HepG2 (cell line): Measurements from ENCODE around the gene NUP93. TPM values are rescaled to one million over a fixed set of nuclear protein-coding genes. Genes with fewer than 3 reads are reported as not detected.

Experiments
- ATAC-seq: fragments of 200-7000 bp; cut with Tn5 transposase; 3 replicates; pipeline ENCODE4 v1.9.1; 2020; ENCODE audit warnings: mild to moderate bottlenecking, moderate library complexity
- BruUV-seq: library from RNA; stranded (reverse); fragments of 400-500 nt; replicated peaks from 2 replicates; lab custom pipeline; 2021; lab: Mats Ljungman, UMichigan
- CTCF ChIA-PET: fragments of 300-600 bp; formaldehyde crosslinking; extraction: SDS; loops from one replicate; lab custom pipeline; 2021; ENCODE audit warnings: low total read pairs, inconsistent platforms, low intra/inter-chr PET ratio; lab: Yijun Ruan, JAX
- POLR2A ChIA-PET: fragments of 350-600 bp; sonication (Branson Sonifier 250); formaldehyde crosslinking; loops from one replicate; lab custom pipeline; 2020; ENCODE audit warnings: antibody characterized with exemption, inconsistent platforms; lab: Yijun Ruan, JAX
- DNase-seq: peaks from one replicate; pipeline ENCODE4 v3.0.0-alpha.2; 2015; ENCODE audit warnings: low spot score
- FAIRE-seq: peaks from 3 replicates; lab custom pipeline; 2011; peaks lifted over from hg19 to GRCh38; lab: Jason Lieb, UNC
- H2AFZ ChIP-seq: one replicate; pipeline ENCODE4 v1.6.1; 2011; ENCODE audit warnings: low read length, inconsistent platforms
- H3K27ac ChIP-seq: fragments of 300-600 bp; 3 replicates; pipeline ENCODE4 v1.8.0; 2011; ENCODE audit warnings: mixed run types, mild to moderate bottlenecking, mixed read lengths, low read length, inconsistent platforms; ENCODE audit not compliant: insufficient read depth; ENCODE audit errors: extremely low read length
- H3K27me3 ChIP-seq, 2 experiments: fragments of 200-600 bp in 1 of 2; 2 replicates in 1 of 2; 3 replicates in 1 of 2; pipeline versions ENCODE4 v1.6.0 to v1.8.0; 2011; ENCODE audit warnings: low read length in 2 of 2, mild to moderate bottlenecking in 2 of 2, moderate library complexity in 2 of 2, inconsistent platforms in 1 of 2; ENCODE audit not compliant: insufficient read depth in 2 of 2, control insufficient read depth in 1 of 2
- H3K36me3 ChIP-seq, 2 experiments: fragments of 200-600 bp in 1 of 2; replicated peaks in 1 of 2; 2 replicates in 1 of 2; 3 replicates in 1 of 2; pipeline versions ENCODE4 v1.5.1 to v1.8.0; 2011; ENCODE audit warnings: low read length in 2 of 2, inconsistent platforms in 1 of 2; ENCODE audit not compliant: insufficient read depth in 2 of 2, control insufficient read depth in 1 of 2
- H3K4me1 ChIP-seq: 2 replicates; pipeline ENCODE4 v1.5.1; 2012; ENCODE audit warnings: low read length, inconsistent platforms; ENCODE audit not compliant: insufficient read depth
- H3K4me2 ChIP-seq: 2 replicates; pipeline ENCODE4 v1.6.0; 2011; ENCODE audit warnings: low read depth, low read length, inconsistent platforms
- H3K4me3 ChIP-seq, 3 experiments: fragments of 200-600 bp in 1 of 3; sonication (generic), shearing (Covaris generic) in 1 of 3; replicated peaks in 1 of 3; 2 replicates each; pipeline ENCODE4 v1.5.1; 2011 to 2016; ENCODE audit warnings: low read length in 3 of 3, inconsistent platforms in 2 of 3, low read depth in 2 of 3, mild to moderate bottlenecking in 2 of 3, control low read depth in 1 of 3, mixed read lengths in 1 of 3; ENCODE audit not compliant: insufficient read depth in 1 of 3
- H3K79me2 ChIP-seq: one replicate; pipeline ENCODE4 v1.6.1; 2011; ENCODE audit warnings: low read length, inconsistent platforms; ENCODE audit not compliant: insufficient read depth
- H3K9ac ChIP-seq: 2 replicates; pipeline ENCODE4 v1.6.0; 2011; ENCODE audit warnings: mild to moderate bottlenecking, low read depth, low read length, inconsistent platforms; ENCODE audit not compliant: insufficient read depth
- H3K9me3 ChIP-seq: 2 replicates; pipeline ENCODE4 v1.5.1; 2012; ENCODE audit warnings: mild to moderate bottlenecking, low read length
- H4K20me1 ChIP-seq: 2 replicates; pipeline ENCODE4 v1.6.0; 2011; ENCODE audit warnings: inconsistent platforms, mild to moderate bottlenecking, low read length, moderate library complexity; ENCODE audit not compliant: insufficient read depth
- ATF1 ChIP-seq: IDR thresholded peaks from 2 replicates; pipeline ENCODE4 v1.6.1; 2016; ENCODE audit warnings: mild to moderate bottlenecking, control low read depth
- FLYWCH1 ChIP-seq: sonication (generic); formaldehyde crosslinking; IDR thresholded peaks from 2 replicates; pipeline ENCODE4 v1.8.1; 2023; ENCODE audit warnings: mild to moderate bottlenecking, missing genetic modification reagents
- GZF1 ChIP-seq: sonication (generic); formaldehyde crosslinking; IDR thresholded peaks from 2 replicates; pipeline ENCODE4 v1.5.1; 2020; ENCODE audit warnings: mild to moderate bottlenecking, missing genetic modification reagents
- KDM2A ChIP-seq: sonication (generic); formaldehyde crosslinking; IDR thresholded peaks from 2 replicates; pipeline ENCODE4 v1.4.0; 2020; ENCODE audit warnings: low read depth, missing genetic modification reagents, borderline replicate concordance
- KDM5A ChIP-seq: fragments of 200-600 bp; sonication (generic); IDR thresholded peaks from 2 replicates; pipeline ENCODE4 v1.7.0; 2018; ENCODE audit warnings: antibody characterized with exemption, mild to moderate bottlenecking, low read length, borderline replicate concordance
- MAX ChIP-seq: IDR thresholded peaks from 2 replicates; pipeline ENCODE4 v1.6.1; 2012; ENCODE audit warnings: inconsistent platforms
- MNT ChIP-seq: fragments of 450-650 bp; IDR thresholded peaks from 2 replicates; pipeline ENCODE4 v1.6.1; 2016
- POGK ChIP-seq: sonication (generic); formaldehyde crosslinking; conservative IDR thresholded peaks from 2 replicates; pipeline ENCODE4 v1.8.0; 2022; ENCODE audit warnings: mild to moderate bottlenecking, moderate library complexity, missing genetic modification reagents
- RFXANK ChIP-seq: IDR thresholded peaks from 2 replicates; pipeline ENCODE4 v1.6.1; 2016
- SOX6 ChIP-seq, 2 experiments: fragments of 450-650 bp in 1 of 2; sonication (generic) in 1 of 2; formaldehyde crosslinking in 1 of 2; IDR thresholded peaks; 2 replicates each; pipeline versions ENCODE4 v1.4.0 to v1.6.1; 2017 to 2020; ENCODE audit warnings: antibody characterized with exemption in 1 of 2, mild to moderate bottlenecking in 1 of 2, missing genetic modification reagents in 1 of 2
- SRY ChIP-seq: sonication (generic); formaldehyde crosslinking; IDR thresholded peaks from 2 replicates; pipeline ENCODE4 v1.8.0; 2022; ENCODE audit warnings: mild to moderate bottlenecking, missing genetic modification reagents
- TFDP1 ChIP-seq: IDR thresholded peaks from 2 replicates; pipeline ENCODE4 v1.6.1; 2016; ENCODE audit warnings: missing compliant biosample characterization, missing genetic modification reagents, borderline replicate concordance
- ZBTB3 ChIP-seq: sonication (generic); formaldehyde crosslinking; IDR thresholded peaks from 2 replicates; pipeline ENCODE4 v1.4.0; 2020; ENCODE audit warnings: low read depth, mild to moderate bottlenecking, moderate library complexity, missing genetic modification reagents, borderline replicate concordance
- ZBTB33 ChIP-seq: sonication (generic); formaldehyde crosslinking; IDR thresholded peaks from 2 replicates; pipeline ENCODE4 v1.4.0; 2020; ENCODE audit warnings: missing genetic modification reagents
- ZNF10 ChIP-seq: sonication (generic); formaldehyde crosslinking; IDR thresholded peaks from 2 replicates; pipeline ENCODE4 v1.4.0; 2020; ENCODE audit warnings: mild to moderate bottlenecking, low read depth, missing genetic modification reagents, borderline replicate concordance
- ZNF224 ChIP-seq: sonication (generic); formaldehyde crosslinking; IDR thresholded peaks from 2 replicates; pipeline ENCODE4 v1.5.0; 2020; ENCODE audit warnings: mild to moderate bottlenecking, missing genetic modification reagents
- ZNF598 ChIP-seq: sonication (generic); formaldehyde crosslinking; IDR thresholded peaks from 2 replicates; pipeline ENCODE4 v1.5.1; 2020; ENCODE audit warnings: mild to moderate bottlenecking, missing genetic modification reagents, borderline replicate concordance
- ZNF773 ChIP-seq: sonication (generic); formaldehyde crosslinking; IDR thresholded peaks from 2 replicates; pipeline ENCODE4 v1.4.0; 2020; ENCODE audit warnings: missing genetic modification reagents, borderline replicate concordance
- ZNF792 ChIP-seq: IDR thresholded peaks from 2 replicates; pipeline ENCODE4 v1.6.1; 2016
- ZSCAN29 ChIP-seq: sonication (generic); formaldehyde crosslinking; conservative IDR thresholded peaks from 2 replicates; pipeline ENCODE4 v1.4.0; 2020; ENCODE audit warnings: mild to moderate bottlenecking, missing genetic modification reagents
- WGBS: methylation state at CpG from one replicate; pipeline ENCODE4 v1.1.6; 2017; ENCODE audit warnings: low lambda C conversion rate; 5-methylcytosine and 5-hydroxymethylcytosine counted together
- in situ Hi-C: cut with HindIII; loops from 2 replicates; pipeline ENCODE4 v1.10.0; 2017; ENCODE audit warnings: low pct_unique_long_range_greater_than_20kb; ENCODE audit not compliant: extremely low pct_ligation_motif_present
- intact Hi-C: fragments of 100-400 bp; cut with micrococcal nuclease; formaldehyde crosslinking; loops from one replicate; pipeline ENCODE4 v1.10.0; 2022; ENCODE audit not compliant: unreplicated experiment
- polyA plus RNA-seq, 8 experiments: library from polyadenylated mRNA; depleted of rRNA in 3 of 8; stranded (reverse) in 7 of 8; unstranded in 1 of 8; fragments of >200 nt; fragmentation: Illumina TruSeq in 4 of 8; extraction: Trizol in 4 of 8; gene quantifications; 2 replicates each; pipeline versions ENCODE4 v1.2.1 to v1.2.3, GENCODE V29; 2011 to 2016; ENCODE audit warnings: low read depth in 4 of 8, missing spikeins in 1 of 8, mixed read lengths in 1 of 8; ENCODE audit not compliant: insufficient read depth in 1 of 8
- total RNA-seq, 5 experiments: library from RNA; depleted of rRNA; stranded (reverse); fragments of >200 nt; fragmentation: Illumina TruSeq; extraction: Trizol; gene quantifications; 2 replicates each; pipeline ENCODE4 v1.2.3, GENCODE V29; 2016; ENCODE audit warnings: low read depth in 1 of 5

NUP93 gene
- total and polyA plus RNA-seq, 2 of the 13 experiments (the other 11 are each of a cell fraction or from before 2014, with no cell fraction given) = 58.5 to 140 TPM

- Histone ChIP-seq H3K4me3 (no peak overlapping the region), H3K36me3 (no peaks in the 10 kb centered on the region), H3K9ac (no peak overlapping the region), H2AFZ (no peak overlapping the region), H3K9me3 (no peaks in the 10 kb centered on the region), H3K79me2 (no peaks in the 10 kb centered on the region), H3K4me2 (no peak overlapping the region), H3K27ac (no peak overlapping the region), H3K4me1 (no peaks in the 10 kb centered on the region), H4K20me1 (no peaks in the 10 kb centered on the region), H3K27me3 (no peaks in the 10 kb centered on the region)
- POLR2A ChIA-PET = no interaction called here
- FAIRE-seq (no peak), DNase-seq (no peak), ATAC-seq (no peak)
- intact Hi-C loops (no loop called here), in situ Hi-C loops (no loop called here)
- TF ChIP-seq ZNF224 = no peak
- no peak for TF ChIP-seq KDM5A
- TF ChIP-seq ZSCAN29 (CRISPR knock-in tag) = no peak
- TF ChIP-seq MAX = no peak
- TF ChIP-seq GZF1 (CRISPR knock-in tag) = no peak
- TF ChIP-seq ZNF792 = no peak
- TF ChIP-seq RFXANK = no peak
- TF ChIP-seq ZNF773 (CRISPR knock-in tag) = no peak
- TF ChIP-seq ZNF10 (CRISPR knock-in tag) = no peak
- TF ChIP-seq SOX6 (IDR thresholded peaks at IDR 0.05) = no peak
- TF ChIP-seq SOX6 (CRISPR knock-in tag; IDR thresholded peaks at IDR 0.05) = no peak
- no peak for TF ChIP-seq POGK (CRISPR knock-in tag)
- no peak for TF ChIP-seq ZBTB3 (CRISPR knock-in tag)
- TF ChIP-seq MNT = no peak
- TF ChIP-seq TFDP1 (CRISPR knock-in tag) = no peak
- TF ChIP-seq ZBTB33 (CRISPR knock-in tag) = no peak
- no peak for TF ChIP-seq FLYWCH1 (CRISPR knock-in tag)
- TF ChIP-seq SRY (CRISPR knock-in tag) = no peak
- TF ChIP-seq ATF1 (CRISPR knock-in tag) = no peak
- no peak for TF ChIP-seq ZNF598 (CRISPR knock-in tag)
- no peak for TF ChIP-seq KDM2A
- CTCF ChIA-PET = no interaction called here
- no TSS peak for BruUV-seq
- 67% methylated on average over 1 of the region's 1 CpG for WGBS
Measured at GRCh38 chr16:56779906-56780305, 50.0 kb downstream of the NUP93 start.
